Right cardiac atrium (tissue), 5 donors: Measurements from ENCODE around the gene TBC1D9. TPM values are rescaled to one million over a fixed set of nuclear protein-coding genes. Genes with fewer than 3 reads are reported as not detected.
"Not testable (repeated sequence)": the region's sequence is repeated elsewhere in the genome, so short reads cannot be mapped to it uniquely, and the experiment has no call there.

Source experiments
- ATAC-seq, 2 donors: fragments of 200-7000 bp; cut with Tn5 transposase; one replicate each; pipeline versions ENCODE4 v1.8.0 to v1.9.1; 2020; ENCODE audit warnings: moderate library complexity in 2 of 2, mild to moderate bottlenecking in 1 of 2
- DNase-seq, 3 donors: peaks; one replicate each; pipeline ENCODE4 v3.0.0-alpha.2; 2020
- H3K27ac ChIP-seq: one replicate; pipeline ENCODE4 v1.5.1; 2013; ENCODE audit warnings: mild to moderate bottlenecking, low read length, control low read depth, moderate library complexity
- H3K27me3 ChIP-seq: one replicate; pipeline ENCODE4 v1.6.1; 2013; ENCODE audit not compliant: control insufficient read depth, insufficient read depth
- H3K4me1 ChIP-seq: one replicate; pipeline ENCODE4 v1.6.1; 2013; ENCODE audit warnings: low read length; ENCODE audit not compliant: control insufficient read depth, insufficient read depth
- H3K4me3 ChIP-seq: one replicate; pipeline ENCODE4 v1.5.1; 2013; ENCODE audit warnings: low read length, control low read depth
- H3K9me3 ChIP-seq: one replicate; pipeline ENCODE4 v1.6.1; 2013; ENCODE audit warnings: low read length; ENCODE audit not compliant: control insufficient read depth
- WGBS: extraction: QIAGEN DNeasy Blood & Tissue Kit; methylation state at CpG from one replicate; pipeline ENCODE4 v1.1.7; 2013; 5-methylcytosine and 5-hydroxymethylcytosine counted together
- intact Hi-C, 4 donors: fragments of 100-400 bp; cut with DNase I; formaldehyde crosslinking; loops; one replicate each; pipeline versions ENCODE4 v1.11.0 to v1.14.0; 2022 to 2023
- polyA plus RNA-seq: library from polyadenylated mRNA; stranded (reverse); fragments of 200-250 nt; gene quantifications from one replicate; pipeline ENCODE4 v1.2.3, GENCODE V29; 2013
- total RNA-seq, 4 donors: library from RNA; stranded (reverse); fragmentation: NEBNext Ultra II Directional; extraction: Animal tissue kit (Norgen Biotek cat#: 25700); gene quantifications; one replicate each; pipeline ENCODE4 v1.2.1, GENCODE V29; 2021
- donor health status: healthy with polysubstance abuse.
- donor health status: DM: no; HTN: yes; CAD: no.
- donor health status: DM: no; HTN: no; CAD: no.
- donor health status: DM: no; HTN: yes; CAD: no; lungs with severe emphysema.
- donor health status: DM: yes; HTN: yes; CAD: no.

TBC1D9 gene
- total and polyA plus RNA-seq, 5 donors = 5.1 to 13.6 (median 12.7) TPM

GRCh38 chr4:140754918-140755773 lies 1.0 kb downstream of the TBC1D9 start:
- no peaks in the 10 kb centered on the region for H3K27me3 ChIP-seq
- WGBS = 11% methylated on average over 8 of the region's 8 CpGs
- DNase-seq = no peak
- H3K9me3 ChIP-seq = no peaks in the 10 kb centered on the region
- H3K27ac ChIP-seq = peak overlapping the region; percentile 94
- intact Hi-C loops = loop anchor here in 1 of 4 donors (10.0 kb wide), 1 partner anchor 110 kb away; no protein-coding TSS in a partner anchor
- ATAC-seq = no peak
- H3K4me3 ChIP-seq = peak overlapping the region; percentile 70
- H3K4me1 ChIP-seq = no peaks in the 10 kb centered on the region

- peak in 1 of 3 donors; percentile 8 for DNase-seq
- no peaks in the 10 kb centered on the region for H3K9me3 ChIP-seq
- no peak overlapping the region for H3K27ac ChIP-seq
- ATAC-seq = no peak
- intact Hi-C loops = loop anchor here in 1 of 4 donors (10.0 kb wide), 1 partner anchor 109 kb away; no protein-coding TSS in a partner anchor
- no peak overlapping the region for H3K4me3 ChIP-seq
- H3K27me3 ChIP-seq = no peaks in the 10 kb centered on the region
- no peaks in the 10 kb centered on the region for H3K4me1 ChIP-seq
- 82% methylated on average over 2 of the region's 2 CpGs for WGBS
Measured at GRCh38 chr4:140753329-140753728, 2.9 kb downstream of the TBC1D9 start.

GRCh38 chr4:140752291-140753068 lies 3.7 kb downstream of the TBC1D9 start:
- H3K4me3 ChIP-seq = no peak overlapping the region
- intact Hi-C loops = loop anchor here in 1 of 4 donors (10.0 kb wide), 1 partner anchor 108 kb away; no protein-coding TSS in a partner anchor
- H3K4me1 ChIP-seq = no peaks in the 10 kb centered on the region
- no peaks in the 10 kb centered on the region for H3K27me3 ChIP-seq
- H3K9me3 ChIP-seq = no peaks in the 10 kb centered on the region
- no peak overlapping the region for H3K27ac ChIP-seq
- no peak for ATAC-seq
- no peak for DNase-seq

- WGBS = 98% methylated on average over 2 of the region's 2 CpGs
- intact Hi-C loops = loop anchor here in 1 of 4 donors (10.0 kb wide), 1 partner anchor 106 kb away; no protein-coding TSS in a partner anchor
- DNase-seq (no peak), ATAC-seq (no peak)
- no peak overlapping the region for H3K4me3 ChIP-seq
- H3K9me3 ChIP-seq = no peaks in the 10 kb centered on the region
- H3K4me1 ChIP-seq = no peaks in the 10 kb centered on the region
- H3K27ac ChIP-seq = no peak overlapping the region
- no peaks in the 10 kb centered on the region for H3K27me3 ChIP-seq
Measured at GRCh38 chr4:140750470-140750869, 5.7 kb downstream of the TBC1D9 start.

GRCh38 chr4:140748171-140748570 lies 8.0 kb downstream of the TBC1D9 start:
- intact Hi-C loops = no loop called here
- H3K4me1 ChIP-seq = peaks cover 4% of the 10 kb centered on the region
- 96% methylated on average over 1 of the region's 1 CpG for WGBS
- no peaks in the 10 kb centered on the region for H3K9me3 ChIP-seq
- no peak overlapping the region for H3K27ac ChIP-seq
- no peak overlapping the region for H3K4me3 ChIP-seq
- DNase-seq = no peak
- no peaks in the 10 kb centered on the region for H3K27me3 ChIP-seq
- no peak for ATAC-seq

- H3K27me3 ChIP-seq, H3K4me1 ChIP-seq, H3K4me3 ChIP-seq, H3K27ac ChIP-seq, intact Hi-C loops, ATAC-seq, DNase-seq, H3K9me3 ChIP-seq: not testable (repeated sequence)
- WGBS = 92% methylated on average over 7 of the region's 7 CpGs
Measured at GRCh38 chr4:140746546-140746945, 9.6 kb downstream of the TBC1D9 start.

GRCh38 chr4:140744421-140744820 lies 11.8 kb downstream of the TBC1D9 start:
- intact Hi-C loops = no loop called here
- Histone ChIP-seq H3K4me1 (peaks cover 7% of the 10 kb centered on the region), H3K27me3 (no peaks in the 10 kb centered on the region), H3K9me3 (no peaks in the 10 kb centered on the region), H3K4me3 (no peak overlapping the region), H3K27ac (no peak overlapping the region)
- DNase-seq = no peak
- no peak for ATAC-seq
- WGBS = 95% methylated on average over 3 of the region's 3 CpGs

GRCh38 chr4:140743194-140743931 lies 12.8 kb downstream of the TBC1D9 start:
- Histone ChIP-seq H3K27me3 (no peaks in the 10 kb centered on the region), H3K9me3 (no peaks in the 10 kb centered on the region), H3K4me1 (peaks cover 7% of the 10 kb centered on the region), H3K4me3 (no peak overlapping the region), H3K27ac (no peak overlapping the region)
- WGBS = 30% methylated on average over 4 of the region's 4 CpGs
- DNase-seq (no peak), ATAC-seq (peak in 1 of 2 donors; percentile 24)
- intact Hi-C loops = no loop called here

- no peak for ATAC-seq
- Histone ChIP-seq H3K27ac (no peak overlapping the region), H3K4me1 (peaks cover 7% of the 10 kb centered on the region)
Measured at GRCh38 chr4:140742838-140743193, 13.4 kb downstream of the TBC1D9 start.

GRCh38 chr4:140740906-140741670 lies 15.1 kb downstream of the TBC1D9 start:
- H3K27me3 ChIP-seq = no peaks in the 10 kb centered on the region
- no peak overlapping the region for H3K27ac ChIP-seq
- intact Hi-C loops = no loop called here
- WGBS = 89% methylated on average over 3 of the region's 3 CpGs
- ATAC-seq = no peak
- no peak overlapping the region for H3K4me3 ChIP-seq
- no peaks in the 10 kb centered on the region for H3K9me3 ChIP-seq
- H3K4me1 ChIP-seq = peaks cover 16% of the 10 kb centered on the region
- no peak for DNase-seq

More at GRCh38 chr4:140742838-140743193, 13.4 kb downstream of the TBC1D9 start:
- Histone ChIP-seq H3K9me3 (no peaks in the 10 kb centered on the region), H3K27me3 (no peaks in the 10 kb centered on the region), H3K4me3 (no peak overlapping the region)
- 83% methylated on average over 1 of the region's 1 CpG for WGBS
- no peak for DNase-seq
- intact Hi-C loops = no loop called here
